HEK293 (cell line): ENCODE results near the gene NUP54.

ENCODE experiments used
- CTCF ChIP-seq: fragments of 450-650 bp; formaldehyde crosslinking; IDR thresholded peaks from 2 replicates; pipeline ENCODE4 v1.5.1; 2016; ENCODE audit warnings: missing biosample characterization, missing genetic modification characterization
- GLIS2 ChIP-seq: fragments of 450-650 bp; formaldehyde crosslinking; IDR thresholded peaks from 2 replicates; pipeline ENCODE4 v1.5.1; 2016; ENCODE audit warnings: missing biosample characterization, missing genetic modification characterization
- PRDM4 ChIP-seq: fragments of 450-650 bp; formaldehyde crosslinking; IDR thresholded peaks from 2 replicates; pipeline ENCODE4 v1.5.1; 2017; ENCODE audit warnings: missing biosample characterization, missing genetic modification characterization
- RBAK ChIP-seq: fragments of 450-650 bp; formaldehyde crosslinking; IDR thresholded peaks from 2 replicates; pipeline ENCODE4 v1.5.1; 2016; ENCODE audit warnings: missing biosample characterization, missing genetic modification characterization
- REST ChIP-seq: fragments of 450-650 bp; formaldehyde crosslinking; IDR thresholded peaks from 2 replicates; pipeline ENCODE4 v1.5.1; 2016; ENCODE audit warnings: missing biosample characterization, missing genetic modification characterization
- ZBTB11 ChIP-seq: fragments of 450-650 bp; formaldehyde crosslinking; conservative IDR thresholded peaks from 2 replicates; pipeline ENCODE4 v1.5.1; 2016; ENCODE audit warnings: low read depth, missing biosample characterization, missing genetic modification characterization
- ZNF558 ChIP-seq: fragments of 450-650 bp; formaldehyde crosslinking; IDR thresholded peaks from 2 replicates; pipeline ENCODE4 v1.5.1; 2016; ENCODE audit warnings: missing biosample characterization, missing genetic modification characterization
- ZNF623 ChIP-seq: fragments of 450-650 bp; formaldehyde crosslinking; IDR thresholded peaks from 2 replicates; pipeline ENCODE4 v1.5.1; 2016; ENCODE audit warnings: missing biosample characterization, missing genetic modification characterization
- ZNF747 ChIP-seq: fragments of 450-650 bp; formaldehyde crosslinking; IDR thresholded peaks from 2 replicates; pipeline ENCODE4 v1.5.1; 2016; ENCODE audit warnings: missing biosample characterization, missing genetic modification characterization
- ZNF843 ChIP-seq: fragments of 450-650 bp; formaldehyde crosslinking; IDR thresholded peaks from 2 replicates; pipeline ENCODE4 v1.5.1; 2016; ENCODE audit warnings: missing biosample characterization, missing genetic modification characterization
- ZSCAN5A ChIP-seq: fragments of 450-650 bp; formaldehyde crosslinking; IDR thresholded peaks from 2 replicates; pipeline ENCODE4 v1.5.1; 2016; ENCODE audit warnings: missing biosample characterization, missing genetic modification characterization

- TF ChIP-seq CTCF (tag by site-specific recombination) (no peak), GLIS2 (tag by site-specific recombination) (no peak), ZNF843 (tag by site-specific recombination) (no peak), ZNF623 (no peak), REST (no peak), ZNF747 (tag by site-specific recombination) (no peak), ZSCAN5A (tag by site-specific recombination) (no peak), RBAK (tag by site-specific recombination) (no peak), ZNF558 (no peak), ZBTB11 (tag by site-specific recombination) (no peak), PRDM4 (tag by site-specific recombination) (no peak)
Measured at GRCh38 chr4:76194325-76194724, 46.1 kb upstream of the NUP54 start.
